Measurements from ENCODE around the gene OCA2. TPM values are rescaled to one million over a fixed set of nuclear protein-coding genes. Genes with fewer than 3 reads are reported as not detected.

OCA2 gene
- total RNA-seq, 1 experiment from 2014 or later: 0.57 TPM

DNA sequence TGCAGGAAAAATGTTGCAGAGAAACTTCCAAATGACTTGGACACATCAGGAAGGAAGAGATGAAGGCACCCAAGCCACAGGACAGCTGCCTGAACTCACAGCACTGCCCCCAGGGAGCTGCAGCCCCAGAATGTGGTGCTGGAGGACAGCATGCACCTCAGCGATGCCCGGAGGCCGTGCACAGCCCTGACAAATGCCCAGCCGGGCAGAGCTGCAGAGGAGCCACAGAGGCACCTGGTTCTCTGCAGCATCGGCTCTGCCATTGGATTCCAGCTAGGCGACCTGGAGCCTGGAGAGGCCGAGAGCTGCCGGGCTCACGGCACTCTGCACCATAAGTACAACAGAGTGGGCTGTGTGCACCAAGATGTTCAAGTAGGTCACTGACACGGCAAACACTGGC is 97.5 kb downstream of the OCA2 start:
- peaks cover 3% of the 10 kb centered on the region for H3K27me3 Mint-ChIP-seq (ENCODE audit: insufficient read depth, unreplicated experiment)
- CTCF ChIA-PET: no interaction called here
- no peak for DNase-seq

DNA sequence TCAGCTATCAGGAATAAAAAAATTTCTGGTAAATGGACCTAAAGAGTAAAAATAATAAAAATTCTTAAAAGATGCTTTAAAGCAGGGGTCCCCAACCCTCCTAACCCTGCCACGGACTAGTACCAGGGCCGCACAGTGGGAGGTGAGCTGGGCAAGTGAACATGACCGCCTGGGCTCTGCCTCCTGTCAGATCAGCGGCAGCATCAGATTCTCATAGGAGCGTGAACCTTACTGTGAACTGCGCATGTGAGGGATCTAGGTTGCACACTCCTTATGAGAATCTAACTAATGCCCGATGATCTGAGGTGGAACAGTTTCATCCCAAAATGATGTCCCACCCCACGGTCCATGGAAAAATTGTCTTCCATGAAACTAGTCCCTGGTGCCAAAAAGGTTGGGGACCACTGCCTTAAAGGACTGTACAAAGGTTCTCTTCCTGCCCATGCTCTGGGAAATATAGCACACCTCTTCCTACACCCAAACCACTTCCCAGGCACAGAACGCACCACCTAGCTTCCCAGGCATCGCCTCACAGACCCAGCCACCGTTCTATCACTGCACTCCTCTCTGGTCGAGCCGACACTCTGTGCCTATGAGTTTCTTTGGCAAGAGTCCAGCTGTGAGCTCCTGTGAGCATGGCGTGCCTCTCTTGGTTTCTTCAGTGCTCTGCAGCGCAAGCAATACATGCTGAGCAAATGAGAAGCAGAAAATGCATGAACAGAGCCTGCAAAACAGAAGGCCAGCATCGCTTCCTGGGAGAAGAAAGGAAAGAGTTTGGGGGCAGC is 104.9 kb downstream of the OCA2 start:
- no peaks in the 10 kb centered on the region; the same call in 1 of the 2 replicates for H3K9me3 ChIP-seq
- Mint-ChIP-seq H3K27ac (ENCODE audit: unreplicated experiment) (no peak overlapping the region), H3K4me3 (ENCODE audit: unreplicated experiment) (no peak overlapping the region), H3K36me3 (ENCODE audit: insufficient read depth, unreplicated experiment) (no peaks in the 10 kb centered on the region), H3K27me3 (ENCODE audit: insufficient read depth, unreplicated experiment) (peaks cover 6% of the 10 kb centered on the region), H3K4me1 (ENCODE audit: low read depth, unreplicated experiment) (no peaks in the 10 kb centered on the region), H3K9me3 (ENCODE audit: unreplicated experiment) (peaks cover 22% of the 10 kb centered on the region)
- TF ChIP-seq, protein P1, sequence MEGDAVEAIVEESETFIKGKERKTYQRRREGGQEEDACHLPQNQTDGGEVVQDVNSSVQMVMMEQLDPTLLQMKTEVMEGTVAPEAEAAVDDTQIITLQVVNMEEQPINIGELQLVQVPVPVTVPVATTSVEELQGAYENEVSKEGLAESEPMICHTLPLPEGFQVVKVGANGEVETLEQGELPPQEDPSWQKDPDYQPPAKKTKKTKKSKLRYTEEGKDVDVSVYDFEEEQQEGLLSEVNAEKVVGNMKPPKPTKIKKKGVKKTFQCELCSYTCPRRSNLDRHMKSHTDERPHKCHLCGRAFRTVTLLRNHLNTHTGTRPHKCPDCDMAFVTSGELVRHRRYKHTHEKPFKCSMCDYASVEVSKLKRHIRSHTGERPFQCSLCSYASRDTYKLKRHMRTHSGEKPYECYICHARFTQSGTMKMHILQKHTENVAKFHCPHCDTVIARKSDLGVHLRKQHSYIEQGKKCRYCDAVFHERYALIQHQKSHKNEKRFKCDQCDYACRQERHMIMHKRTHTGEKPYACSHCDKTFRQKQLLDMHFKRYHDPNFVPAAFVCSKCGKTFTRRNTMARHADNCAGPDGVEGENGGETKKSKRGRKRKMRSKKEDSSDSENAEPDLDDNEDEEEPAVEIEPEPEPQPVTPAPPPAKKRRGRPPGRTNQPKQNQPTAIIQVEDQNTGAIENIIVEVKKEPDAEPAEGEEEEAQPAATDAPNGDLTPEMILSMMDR (IDR thresholded peaks at IDR 0.05; ENCODE audit: insufficient read depth in 1 of 2, low read depth in 1 of 2, low read length in 1 of 2, severe bottlenecking in 1 of 2, unreplicated experiment in 1 of 2): no peak
- no peak overlapping the region for H3K4me3 ChIP-seq (ENCODE audit: low read depth, low read length)
- no peak for DNase-seq
- no peaks in the 10 kb centered on the region for H3K36me3 ChIP-seq (ENCODE audit: control insufficient read depth, insufficient read depth, low read length)
- H3K4me1 ChIP-seq: no peaks in the 10 kb centered on the region
- CTCF ChIA-PET: interaction anchor here (0.7 kb wide), 1 partner anchor 514 kb away, joined by 5 read pairs; no protein-coding TSS in a partner anchor
- POLR2A ChIA-PET: no interaction called here
- BruUV-seq (replicated peaks): no TSS peak
- no peaks in the 10 kb centered on the region for H3K27me3 ChIP-seq (replicated peaks; ENCODE audit: control insufficient read depth, insufficient read depth, low read length)
- intact Hi-C loops (cut with micrococcal nuclease; ENCODE audit: unreplicated experiment): no loop called here

More for the DNA sequence above, 97.5 kb downstream of the OCA2 start:
- Histone ChIP-seq H3K27me3 (replicated peaks; ENCODE audit: control insufficient read depth, insufficient read depth, low read length) (no peaks in the 10 kb centered on the region), H3K9me3 (peaks cover 3% of the 10 kb centered on the region), H3K4me3 (ENCODE audit: low read depth, low read length) (no peak overlapping the region), H3K4me1 (no peaks in the 10 kb centered on the region), H3K36me3 (ENCODE audit: control insufficient read depth, insufficient read depth, low read length) (no peaks in the 10 kb centered on the region)
- POLR2A ChIA-PET: no interaction called here
- Mint-ChIP-seq H3K4me1 (ENCODE audit: low read depth, unreplicated experiment) (no peaks in the 10 kb centered on the region), H3K9me3 (ENCODE audit: unreplicated experiment) (peaks cover 7% of the 10 kb centered on the region), H3K27ac (ENCODE audit: unreplicated experiment) (no peak overlapping the region), H3K36me3 (ENCODE audit: insufficient read depth, unreplicated experiment) (no peaks in the 10 kb centered on the region), H3K4me3 (ENCODE audit: unreplicated experiment) (no peak overlapping the region)
- intact Hi-C loops (cut with micrococcal nuclease; ENCODE audit: unreplicated experiment): no loop called here
- BruUV-seq (replicated peaks): no TSS peak
- TF ChIP-seq, protein P1 (IDR thresholded peaks at IDR 0.05; ENCODE audit: insufficient read depth in 1 of 2, low read depth in 1 of 2, low read length in 1 of 2, severe bottlenecking in 1 of 2, unreplicated experiment in 1 of 2): no peak

DNA sequence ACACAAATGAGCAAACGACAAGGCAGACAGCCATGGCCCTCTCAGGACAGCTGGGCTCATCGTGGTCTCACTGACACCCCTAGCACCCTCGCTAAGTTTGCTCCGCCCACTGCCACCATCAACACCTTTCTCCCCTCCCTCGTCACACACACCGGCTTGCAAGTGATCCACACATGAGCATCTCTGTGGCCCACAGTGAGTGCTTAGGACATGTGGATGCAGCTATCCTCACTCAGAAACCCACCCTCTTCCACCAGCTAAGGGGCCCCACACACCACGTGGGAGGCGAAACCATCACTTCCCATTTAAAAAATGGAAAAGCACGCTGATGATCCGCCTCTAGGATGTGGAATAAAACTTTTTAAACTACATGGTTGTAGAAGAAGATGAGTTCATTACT is 105.6 kb downstream of the OCA2 start:
- Histone ChIP-seq H3K4me1 (no peaks in the 10 kb centered on the region), H3K27me3 (replicated peaks; ENCODE audit: control insufficient read depth, insufficient read depth, low read length) (no peaks in the 10 kb centered on the region), H3K36me3 (ENCODE audit: control insufficient read depth, insufficient read depth, low read length) (no peaks in the 10 kb centered on the region), H3K4me3 (ENCODE audit: low read depth, low read length) (no peak overlapping the region), H3K9me3 (no peaks in the 10 kb centered on the region)
- TF ChIP-seq, protein P1 (IDR thresholded peaks at IDR 0.05; ENCODE audit: insufficient read depth in 1 of 2, low read depth in 1 of 2, low read length in 1 of 2, severe bottlenecking in 1 of 2, unreplicated experiment in 1 of 2): no peak
- Mint-ChIP-seq H3K36me3 (ENCODE audit: insufficient read depth, unreplicated experiment) (no peaks in the 10 kb centered on the region), H3K27me3 (ENCODE audit: insufficient read depth, unreplicated experiment) (peaks cover 6% of the 10 kb centered on the region), H3K9me3 (ENCODE audit: unreplicated experiment) (peaks cover 22% of the 10 kb centered on the region), H3K4me3 (ENCODE audit: unreplicated experiment) (no peak overlapping the region), H3K4me1 (ENCODE audit: low read depth, unreplicated experiment) (no peaks in the 10 kb centered on the region), H3K27ac (ENCODE audit: unreplicated experiment) (no peak overlapping the region)
- CTCF ChIA-PET: no interaction called here
- no TSS peak for BruUV-seq (replicated peaks)
- POLR2A ChIA-PET: no interaction called here
- no peak for DNase-seq
- intact Hi-C loops (cut with micrococcal nuclease; ENCODE audit: unreplicated experiment): no loop called here

Data from Caco-2 (cell line).